ENCODE results near the gene DMRTB1.

GRCh38 chr1:53483656-53484055 is 24.5 kb downstream of the DMRTB1 start:
- no peak for TF ChIP-seq YY1 (IDR thresholded peaks at IDR 0.05; ENCODE audit: insufficient read depth, insufficient read length)
- TF ChIP-seq ZNF274 (IDR thresholded peaks at IDR 0.05; ENCODE audit: low read depth, low read length): no peak
- no peak for TF ChIP-seq SUZ12 (IDR thresholded peaks at IDR 0.05; ENCODE audit: extremely low read depth, insufficient read depth, insufficient read length)
